ENCODE data around the gene PSD4.

Gene PSD4

DNA sequence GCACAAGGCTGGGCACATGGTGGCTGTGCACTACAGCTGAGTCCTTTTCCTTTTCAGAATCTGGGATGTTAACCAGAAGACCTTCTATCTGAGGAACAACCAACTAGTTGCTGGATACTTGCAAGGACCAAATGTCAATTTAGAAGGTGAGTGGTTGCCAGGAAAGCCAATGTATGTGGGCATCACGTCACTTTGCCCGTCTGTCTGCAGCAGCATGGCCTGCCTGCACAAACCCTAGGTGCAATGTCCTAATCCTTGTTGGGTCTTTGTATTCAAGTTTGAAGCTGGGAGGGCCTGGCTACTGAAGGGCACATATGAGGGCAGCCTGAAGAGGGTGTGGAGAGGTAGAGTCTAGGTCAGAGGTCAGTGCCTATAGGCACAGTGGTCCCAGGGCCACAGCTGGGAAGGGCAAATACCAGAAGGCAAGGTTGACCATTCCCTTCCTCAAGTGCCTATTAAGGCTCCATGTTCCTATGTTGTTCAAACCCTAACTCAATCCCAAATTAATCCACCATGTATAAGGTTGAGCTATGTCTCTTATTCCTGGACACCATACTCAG, 44.2 kb upstream of the PSD4 start:
- no peak overlapping the region for H3K4me3 ChIP-seq (ENCODE audit: low read depth, low read length)
- TF ChIP-seq, protein P1, sequence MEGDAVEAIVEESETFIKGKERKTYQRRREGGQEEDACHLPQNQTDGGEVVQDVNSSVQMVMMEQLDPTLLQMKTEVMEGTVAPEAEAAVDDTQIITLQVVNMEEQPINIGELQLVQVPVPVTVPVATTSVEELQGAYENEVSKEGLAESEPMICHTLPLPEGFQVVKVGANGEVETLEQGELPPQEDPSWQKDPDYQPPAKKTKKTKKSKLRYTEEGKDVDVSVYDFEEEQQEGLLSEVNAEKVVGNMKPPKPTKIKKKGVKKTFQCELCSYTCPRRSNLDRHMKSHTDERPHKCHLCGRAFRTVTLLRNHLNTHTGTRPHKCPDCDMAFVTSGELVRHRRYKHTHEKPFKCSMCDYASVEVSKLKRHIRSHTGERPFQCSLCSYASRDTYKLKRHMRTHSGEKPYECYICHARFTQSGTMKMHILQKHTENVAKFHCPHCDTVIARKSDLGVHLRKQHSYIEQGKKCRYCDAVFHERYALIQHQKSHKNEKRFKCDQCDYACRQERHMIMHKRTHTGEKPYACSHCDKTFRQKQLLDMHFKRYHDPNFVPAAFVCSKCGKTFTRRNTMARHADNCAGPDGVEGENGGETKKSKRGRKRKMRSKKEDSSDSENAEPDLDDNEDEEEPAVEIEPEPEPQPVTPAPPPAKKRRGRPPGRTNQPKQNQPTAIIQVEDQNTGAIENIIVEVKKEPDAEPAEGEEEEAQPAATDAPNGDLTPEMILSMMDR (IDR thresholded peaks at IDR 0.05; ENCODE audit: borderline replicate concordance, insufficient read depth, low read depth, low read length), result no peak

DNA sequence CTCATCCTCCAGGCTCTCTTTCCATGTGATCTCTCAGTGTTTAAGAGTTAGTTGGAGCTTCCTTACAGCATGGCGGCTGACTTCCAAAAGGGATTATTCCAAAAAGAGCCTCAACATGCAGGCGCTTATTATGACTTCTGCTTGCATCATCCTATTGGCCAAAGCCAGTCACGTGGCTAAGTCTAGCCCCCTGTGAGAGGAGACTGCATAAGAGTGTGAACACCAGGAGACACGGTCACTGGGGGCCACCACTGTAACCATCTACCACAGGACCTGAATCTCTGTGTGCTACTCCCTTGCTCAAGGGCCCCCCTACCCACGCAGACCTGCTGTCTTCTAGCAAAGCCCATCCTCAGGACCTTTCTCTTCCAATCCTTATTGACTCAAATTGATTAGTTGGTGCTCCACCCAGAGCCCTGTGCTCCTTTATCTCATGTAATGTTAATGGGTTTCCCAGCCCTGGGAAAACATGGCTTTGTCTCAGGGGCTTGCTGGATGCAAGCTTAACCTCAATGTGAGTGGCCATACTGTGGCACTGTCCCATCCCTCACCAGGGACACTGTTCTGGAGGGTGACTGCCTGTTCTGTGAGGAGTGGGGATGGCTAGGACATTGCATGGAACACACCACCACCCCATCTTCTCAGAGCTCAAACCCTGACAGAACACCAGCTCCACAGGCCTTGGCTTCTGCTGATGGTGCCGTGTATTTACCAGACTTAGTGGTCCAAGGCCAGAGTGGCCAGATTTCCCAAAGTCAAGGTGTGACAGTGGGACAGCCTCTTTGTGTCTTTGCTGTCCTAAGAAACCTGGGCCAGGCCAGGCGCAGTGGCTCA, 42.2 kb upstream of the PSD4 start:
- TF ChIP-seq, protein P1 (IDR thresholded peaks at IDR 0.05; ENCODE audit: borderline replicate concordance, insufficient read depth, low read depth, low read length), result no peak
- no peak overlapping the region for H3K4me3 ChIP-seq (ENCODE audit: low read depth, low read length)

DNA sequence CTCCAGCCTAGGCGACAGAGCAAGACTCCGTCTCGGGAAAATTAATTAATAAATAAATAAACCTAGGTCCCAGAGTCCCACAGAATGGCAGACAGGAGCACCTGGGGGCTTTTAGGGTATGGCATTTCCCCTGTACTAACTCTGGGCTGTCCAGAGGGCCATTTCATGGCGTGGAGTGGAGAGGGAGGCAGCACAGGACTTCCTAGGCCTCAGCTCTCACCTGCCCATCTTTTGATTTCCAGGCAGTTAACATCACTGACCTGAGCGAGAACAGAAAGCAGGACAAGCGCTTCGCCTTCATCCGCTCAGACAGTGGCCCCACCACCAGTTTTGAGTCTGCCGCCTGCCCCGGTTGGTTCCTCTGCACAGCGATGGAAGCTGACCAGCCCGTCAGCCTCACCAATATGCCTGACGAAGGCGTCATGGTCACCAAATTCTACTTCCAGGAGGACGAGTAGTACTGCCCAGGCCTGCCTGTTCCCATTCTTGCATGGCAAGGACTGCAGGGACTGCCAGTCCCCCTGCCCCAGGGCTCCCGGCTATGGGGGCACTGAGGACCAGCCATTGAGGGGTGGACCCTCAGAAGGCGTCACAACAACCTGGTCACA, 41.3 kb upstream of the PSD4 start:
- no peak overlapping the region for H3K4me3 ChIP-seq (ENCODE audit: low read depth, low read length)
- TF ChIP-seq, protein P1 (IDR thresholded peaks at IDR 0.05; ENCODE audit: borderline replicate concordance, insufficient read depth, low read depth, low read length), result no peak

DNA sequence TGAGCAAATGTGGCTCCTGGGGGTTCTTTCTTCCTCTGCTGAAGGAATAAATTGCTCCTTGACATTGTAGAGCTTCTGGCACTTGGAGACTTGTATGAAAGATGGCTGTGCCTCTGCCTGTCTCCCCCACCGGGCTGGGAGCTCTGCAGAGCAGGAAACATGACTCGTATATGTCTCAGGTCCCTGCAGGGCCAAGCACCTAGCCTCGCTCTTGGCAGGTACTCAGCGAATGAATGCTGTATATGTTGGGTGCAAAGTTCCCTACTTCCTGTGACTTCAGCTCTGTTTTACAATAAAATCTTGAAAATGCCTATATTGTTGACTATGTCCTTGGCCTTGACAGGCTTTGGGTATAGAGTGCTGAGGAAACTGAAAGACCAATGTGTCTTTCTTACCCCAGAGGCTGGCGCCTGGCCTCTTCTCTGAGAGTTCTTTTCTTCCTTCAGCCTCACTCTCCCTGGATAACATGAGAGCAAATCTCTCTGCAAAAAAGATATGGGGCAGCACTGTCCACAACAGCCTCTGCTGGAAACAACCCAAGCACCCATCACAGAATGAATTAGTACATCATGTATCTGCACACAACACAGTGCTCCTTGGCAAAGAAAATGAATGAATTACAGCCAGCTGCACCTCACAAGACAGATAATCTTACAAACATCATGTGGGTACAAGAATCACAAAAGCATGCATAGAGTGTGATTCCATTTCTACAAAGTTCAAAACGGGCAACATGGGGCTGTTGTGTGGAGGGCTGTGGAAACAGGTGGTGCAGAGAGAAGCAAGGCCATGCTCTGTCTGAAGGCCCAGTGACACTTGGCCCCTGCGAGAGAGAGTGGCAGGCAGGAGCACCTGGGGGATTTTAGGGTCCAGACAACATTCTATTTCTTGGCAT, 39.8 kb upstream of the PSD4 start:
- H3K4me3 ChIP-seq (ENCODE audit: low read depth, low read length), result no peak overlapping the region
- TF ChIP-seq, protein P1 (IDR thresholded peaks at IDR 0.05; ENCODE audit: borderline replicate concordance, insufficient read depth, low read depth, low read length), result no peak

DNA sequence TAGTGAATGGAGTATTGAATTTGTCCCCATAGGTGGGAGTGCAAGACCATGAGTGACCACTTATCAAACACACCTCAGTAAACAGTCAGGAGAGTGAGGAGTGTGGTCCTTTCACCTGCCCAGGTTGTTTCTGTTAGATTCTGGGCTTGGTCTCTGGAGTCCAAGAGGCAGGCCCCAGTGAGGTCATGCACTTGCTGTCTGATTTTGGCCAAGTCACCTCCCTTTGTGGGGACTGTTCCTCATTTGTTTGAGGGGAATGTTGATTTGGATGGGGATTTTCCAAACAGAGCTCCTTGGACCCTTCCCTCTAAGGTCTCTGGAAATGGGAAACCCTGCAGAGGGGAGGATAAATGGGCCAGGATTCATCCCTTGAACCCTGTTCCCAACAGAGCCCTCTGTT, 39.1 kb upstream of the PSD4 start:
- TF ChIP-seq, protein P1 (IDR thresholded peaks at IDR 0.05; ENCODE audit: borderline replicate concordance, insufficient read depth, low read depth, low read length), result no peak
- no peak overlapping the region for H3K4me3 ChIP-seq (ENCODE audit: low read depth, low read length)

DNA sequence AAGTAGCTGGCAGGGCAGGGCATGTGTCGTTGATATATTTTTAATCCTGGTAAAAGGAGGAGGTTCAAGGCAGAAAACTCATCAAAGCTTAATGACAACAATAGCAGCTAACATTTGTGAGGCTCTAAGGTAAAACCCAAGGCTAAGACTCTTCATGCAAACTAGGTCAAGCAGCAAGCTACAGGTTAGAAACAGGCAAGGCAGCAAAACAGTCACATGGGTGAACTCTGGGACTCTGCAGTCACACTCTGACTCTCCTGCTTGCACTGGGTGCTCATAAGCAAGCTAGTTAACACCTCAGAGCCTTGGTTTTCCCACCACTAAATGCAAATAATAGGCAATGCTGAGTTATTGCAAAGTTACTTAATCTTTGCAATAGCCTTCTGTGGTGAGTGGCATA, 38.5 kb upstream of the PSD4 start:
- no peak overlapping the region for H3K4me3 ChIP-seq (ENCODE audit: low read depth, low read length)
- TF ChIP-seq, protein P1 (IDR thresholded peaks at IDR 0.05; ENCODE audit: borderline replicate concordance, insufficient read depth, low read depth, low read length), result no peak

Data from GM12875 (cell line).